NB4 (cell line): Measurements from ENCODE around the gene MEF2C.

Experiments
- CTCF ChIP-seq: IDR thresholded peaks from one replicate; pipeline ENCODE4 v1.5.1; 2012; ENCODE audit warnings: low read depth, low read length
- POLR2A ChIP-seq: IDR thresholded peaks from 2 replicates; pipeline ENCODE4 v1.6.1; 2011; ENCODE audit warnings: mild to moderate bottlenecking; ENCODE audit not compliant: insufficient read length; ENCODE audit errors: extremely low read depth

GRCh38 chr5:88677943-88678769 lies 204.8 kb downstream of the MEF2C start:
- TF ChIP-seq CTCF, result no peak
- TF ChIP-seq POLR2A, result no peak
